Vagina (tissue), 2 donors: ENCODE measurements around the gene FAM177A1.

ENCODE experiments used
- CTCF ChIP-seq, 3 experiments: fragments of 450-650 bp in 2 of 3; fragments of 200-600 bp in 1 of 3; sonication (generic) in 1 of 3; IDR thresholded peaks; one replicate each; pipeline ENCODE4 v1.5.1; 2017 to 2019; ENCODE audit warnings: antibody characterized with exemption in 3 of 3, mild to moderate bottlenecking in 2 of 3, moderate library complexity in 2 of 3
- POLR2A ChIP-seq, 2 donors: fragments of 450-650 bp; IDR thresholded peaks; one replicate each; pipeline ENCODE4 v1.6.1; 2017; ENCODE audit warnings: antibody characterized with exemption in 2 of 2, mild to moderate bottlenecking in 2 of 2, moderate library complexity in 2 of 2

GRCh38 chr14:35073486-35073885 is 27.4 kb downstream of the FAM177A1 start:
- TF ChIP-seq POLR2A (IDR thresholded peaks at IDR 0.05) (no peak), CTCF (IDR thresholded peaks at IDR 0.05) (no peak)
